Measurements from ENCODE around the gene PRPF40A.

Gene PRPF40A

GRCh38 chr2:152606941-152607340 lies 110.3 kb downstream of the PRPF40A start:
- TF ChIP-seq, protein P1, sequence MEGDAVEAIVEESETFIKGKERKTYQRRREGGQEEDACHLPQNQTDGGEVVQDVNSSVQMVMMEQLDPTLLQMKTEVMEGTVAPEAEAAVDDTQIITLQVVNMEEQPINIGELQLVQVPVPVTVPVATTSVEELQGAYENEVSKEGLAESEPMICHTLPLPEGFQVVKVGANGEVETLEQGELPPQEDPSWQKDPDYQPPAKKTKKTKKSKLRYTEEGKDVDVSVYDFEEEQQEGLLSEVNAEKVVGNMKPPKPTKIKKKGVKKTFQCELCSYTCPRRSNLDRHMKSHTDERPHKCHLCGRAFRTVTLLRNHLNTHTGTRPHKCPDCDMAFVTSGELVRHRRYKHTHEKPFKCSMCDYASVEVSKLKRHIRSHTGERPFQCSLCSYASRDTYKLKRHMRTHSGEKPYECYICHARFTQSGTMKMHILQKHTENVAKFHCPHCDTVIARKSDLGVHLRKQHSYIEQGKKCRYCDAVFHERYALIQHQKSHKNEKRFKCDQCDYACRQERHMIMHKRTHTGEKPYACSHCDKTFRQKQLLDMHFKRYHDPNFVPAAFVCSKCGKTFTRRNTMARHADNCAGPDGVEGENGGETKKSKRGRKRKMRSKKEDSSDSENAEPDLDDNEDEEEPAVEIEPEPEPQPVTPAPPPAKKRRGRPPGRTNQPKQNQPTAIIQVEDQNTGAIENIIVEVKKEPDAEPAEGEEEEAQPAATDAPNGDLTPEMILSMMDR (IDR thresholded peaks at IDR 0.05; ENCODE audit: low read depth, low read length): no peak
- TF ChIP-seq EZH2phosphoT487 (IDR thresholded peaks at IDR 0.05; ENCODE audit: low read depth): no peak
- H2AFZ ChIP-seq (ENCODE audit: low read depth, low read length): no peak overlapping the region
- H3K27me3 ChIP-seq (ENCODE audit: low read depth, low read length): no peaks in the 10 kb centered on the region
- H3K4me3 ChIP-seq (ENCODE audit: low read length): no peak overlapping the region
- H3K9me3 ChIP-seq (ENCODE audit: insufficient read depth, low read length): no peaks in the 10 kb centered on the region
- H3K79me2 ChIP-seq (ENCODE audit: low read length): no peaks in the 10 kb centered on the region
- H3K9ac ChIP-seq (ENCODE audit: low read length): no peak overlapping the region
- no peak overlapping the region for H3K4me2 ChIP-seq (ENCODE audit: low read length)
- H4K20me1 ChIP-seq (ENCODE audit: insufficient read depth, low read length): no peaks in the 10 kb centered on the region
- H3K4me1 ChIP-seq (ENCODE audit: low read length): peaks cover 14% of the 10 kb centered on the region
- H3K36me3 ChIP-seq (replicated peaks; ENCODE audit: low read depth, low read length): no peaks in the 10 kb centered on the region
- H3K27ac ChIP-seq (ENCODE audit: low read length): no peak overlapping the region

- Histone ChIP-seq H3K36me3 (replicated peaks; ENCODE audit: low read depth, low read length) (no peaks in the 10 kb centered on the region), H3K4me2 (ENCODE audit: low read length) (no peak overlapping the region), H3K27ac (ENCODE audit: low read length) (no peak overlapping the region)
Measured at GRCh38 chr2:152606081-152606480, 111.2 kb downstream of the PRPF40A start.

DNA sequence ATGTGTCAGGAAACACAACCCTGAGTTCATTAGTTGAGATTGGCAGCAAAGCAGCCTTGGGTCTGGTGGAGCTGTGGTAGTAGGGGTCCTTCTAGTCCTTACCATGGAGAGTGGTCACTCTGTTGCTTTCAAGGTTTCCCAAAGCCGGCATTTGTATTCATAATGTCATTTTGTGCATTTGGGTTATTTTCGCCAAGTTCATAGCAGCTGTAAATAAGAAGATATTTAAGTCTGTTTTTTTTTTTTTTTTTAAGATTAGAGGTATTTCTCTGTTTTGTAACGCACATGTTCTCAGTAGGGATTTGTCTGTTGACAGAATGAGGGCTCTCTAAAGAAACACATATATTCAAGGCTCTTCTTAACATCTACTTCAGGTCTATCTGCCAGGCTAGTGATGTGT lies 114.1 kb downstream of the PRPF40A start:
- H4K20me1 ChIP-seq (ENCODE audit: insufficient read depth, low read length): no peaks in the 10 kb centered on the region
- H3K4me1 ChIP-seq (ENCODE audit: low read length): no peaks in the 10 kb centered on the region
- TF ChIP-seq EZH2phosphoT487 (IDR thresholded peaks at IDR 0.05; ENCODE audit: low read depth): no peak
- no peak overlapping the region for H3K4me2 ChIP-seq (ENCODE audit: low read length)
- H3K9ac ChIP-seq (ENCODE audit: low read length): no peak overlapping the region
- H3K9me3 ChIP-seq (ENCODE audit: insufficient read depth, low read length): no peaks in the 10 kb centered on the region
- H3K79me2 ChIP-seq (ENCODE audit: low read length): no peaks in the 10 kb centered on the region
- H3K27ac ChIP-seq (ENCODE audit: low read length): no peak overlapping the region
- no peaks in the 10 kb centered on the region for H3K27me3 ChIP-seq (ENCODE audit: low read depth, low read length)
- no peak overlapping the region for H3K4me3 ChIP-seq (ENCODE audit: low read length)
- H3K36me3 ChIP-seq (replicated peaks; ENCODE audit: low read depth, low read length): no peaks in the 10 kb centered on the region
- no peak overlapping the region for H2AFZ ChIP-seq (ENCODE audit: low read depth, low read length)

More at GRCh38 chr2:152606081-152606480, 111.2 kb downstream of the PRPF40A start:
- H2AFZ ChIP-seq (ENCODE audit: low read depth, low read length): no peak overlapping the region
- TF ChIP-seq EZH2phosphoT487 (IDR thresholded peaks at IDR 0.05; ENCODE audit: low read depth): no peak
- TF ChIP-seq, protein P1 (IDR thresholded peaks at IDR 0.05; ENCODE audit: low read depth, low read length): no peak
- H3K4me1 ChIP-seq (ENCODE audit: low read length): peaks cover 7% of the 10 kb centered on the region
- H4K20me1 ChIP-seq (ENCODE audit: insufficient read depth, low read length): no peaks in the 10 kb centered on the region
- no peaks in the 10 kb centered on the region for H3K79me2 ChIP-seq (ENCODE audit: low read length)
- H3K9me3 ChIP-seq (ENCODE audit: insufficient read depth, low read length): no peaks in the 10 kb centered on the region
- no peak overlapping the region for H3K9ac ChIP-seq (ENCODE audit: low read length)
- no peak overlapping the region for H3K4me3 ChIP-seq (ENCODE audit: low read length)
- H3K27me3 ChIP-seq (ENCODE audit: low read depth, low read length): no peaks in the 10 kb centered on the region

DNA sequence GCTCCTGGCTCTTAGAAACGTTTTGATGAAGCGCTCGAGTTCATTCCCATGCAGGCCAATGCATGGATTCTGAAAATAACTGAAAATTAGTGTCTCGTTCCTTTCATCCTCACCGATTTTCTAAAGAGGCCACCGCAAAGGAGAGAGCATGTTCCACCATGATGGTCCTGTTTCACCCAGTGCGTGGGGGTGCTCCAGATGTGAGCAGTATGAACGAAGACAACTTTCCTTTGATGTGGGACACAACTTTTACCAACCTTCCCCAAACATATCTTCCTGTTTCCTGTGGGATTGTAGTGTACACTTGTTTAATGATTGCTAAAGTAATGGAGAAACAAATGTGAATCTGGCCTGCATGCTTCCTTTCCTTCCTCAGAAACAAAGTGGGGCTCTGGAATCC lies 114.5 kb downstream of the PRPF40A start:
- Histone ChIP-seq H3K9ac (ENCODE audit: low read length) (no peak overlapping the region), H3K4me2 (ENCODE audit: low read length) (no peak overlapping the region), H3K79me2 (ENCODE audit: low read length) (no peaks in the 10 kb centered on the region), H4K20me1 (ENCODE audit: insufficient read depth, low read length) (no peaks in the 10 kb centered on the region), H3K27me3 (ENCODE audit: low read depth, low read length) (no peaks in the 10 kb centered on the region), H3K36me3 (replicated peaks; ENCODE audit: low read depth, low read length) (no peaks in the 10 kb centered on the region), H3K27ac (ENCODE audit: low read length) (no peak overlapping the region), H3K9me3 (ENCODE audit: insufficient read depth, low read length) (no peaks in the 10 kb centered on the region), H2AFZ (ENCODE audit: low read depth, low read length) (no peak overlapping the region), H3K4me1 (ENCODE audit: low read length) (no peaks in the 10 kb centered on the region), H3K4me3 (ENCODE audit: low read length) (no peak overlapping the region)
- TF ChIP-seq, protein P1 (IDR thresholded peaks at IDR 0.05; ENCODE audit: low read depth, low read length): no peak
- TF ChIP-seq EZH2phosphoT487 (IDR thresholded peaks at IDR 0.05; ENCODE audit: low read depth): no peak

All from OCI-LY3 (cell line).